GM21529 (cell line): Measurements from ENCODE around the gene PLCB4.

Source experiments
- ATAC-seq: cut with Tn5 transposase; IDR thresholded peaks from one replicate; pipeline ENCODE4 v1.9.1; 2021; ENCODE audit not compliant: unreplicated experiment

Gene PLCB4

DNA sequence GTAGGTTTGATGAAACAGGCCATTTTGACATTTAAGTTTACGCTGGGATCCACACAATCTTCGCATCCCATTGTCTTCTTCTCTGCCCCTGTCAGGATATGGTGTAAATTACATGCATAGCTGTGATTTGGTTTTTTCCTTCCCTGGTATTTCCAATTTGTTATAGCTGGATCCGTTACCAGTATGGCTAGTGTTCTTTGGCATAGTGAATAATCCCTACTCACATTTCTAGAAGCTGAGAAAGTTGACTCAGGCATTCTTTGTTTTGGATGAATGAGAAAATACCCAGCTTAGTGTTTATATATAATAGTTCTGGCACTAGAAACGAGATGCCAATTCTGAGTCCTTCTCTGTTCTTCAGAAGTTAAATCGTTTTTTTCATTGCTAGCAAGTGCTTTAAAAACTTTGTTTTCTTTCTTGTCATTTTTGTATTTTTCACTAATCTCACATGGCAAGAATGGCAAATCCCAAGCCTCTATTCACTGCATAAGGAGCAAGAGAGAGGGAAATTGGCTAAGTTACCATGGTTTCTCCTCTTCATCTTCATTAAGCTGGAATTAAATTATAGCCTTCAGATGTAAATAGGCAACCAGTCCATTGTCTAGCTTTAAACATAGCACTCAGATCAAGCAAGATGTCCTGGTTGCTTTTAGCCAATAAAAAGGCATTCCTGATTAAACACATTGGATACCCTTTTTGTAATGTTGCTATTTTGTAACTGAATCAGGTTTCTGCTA, 353.6 kb downstream of the PLCB4 start:
- no peak for ATAC-seq

DNA sequence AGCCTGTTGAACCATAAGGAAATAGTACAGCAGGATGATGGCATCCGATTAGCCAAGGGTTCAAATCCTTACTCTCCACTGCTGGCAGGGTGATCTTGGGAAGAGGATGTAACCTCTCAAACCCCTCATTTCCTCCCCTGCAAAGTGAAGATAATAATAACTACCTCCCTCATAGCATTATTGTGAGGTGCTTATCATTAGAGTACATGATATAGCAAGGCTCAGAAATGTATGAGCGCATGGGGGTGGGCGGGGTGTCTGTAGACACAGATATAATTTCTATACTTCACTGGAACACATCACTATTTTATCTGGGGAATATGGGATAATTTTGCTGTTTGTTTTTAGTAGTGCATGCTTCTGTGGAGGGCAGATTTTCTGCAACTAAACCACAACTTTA, 355.7 kb downstream of the PLCB4 start:
- ATAC-seq, result no peak

DNA sequence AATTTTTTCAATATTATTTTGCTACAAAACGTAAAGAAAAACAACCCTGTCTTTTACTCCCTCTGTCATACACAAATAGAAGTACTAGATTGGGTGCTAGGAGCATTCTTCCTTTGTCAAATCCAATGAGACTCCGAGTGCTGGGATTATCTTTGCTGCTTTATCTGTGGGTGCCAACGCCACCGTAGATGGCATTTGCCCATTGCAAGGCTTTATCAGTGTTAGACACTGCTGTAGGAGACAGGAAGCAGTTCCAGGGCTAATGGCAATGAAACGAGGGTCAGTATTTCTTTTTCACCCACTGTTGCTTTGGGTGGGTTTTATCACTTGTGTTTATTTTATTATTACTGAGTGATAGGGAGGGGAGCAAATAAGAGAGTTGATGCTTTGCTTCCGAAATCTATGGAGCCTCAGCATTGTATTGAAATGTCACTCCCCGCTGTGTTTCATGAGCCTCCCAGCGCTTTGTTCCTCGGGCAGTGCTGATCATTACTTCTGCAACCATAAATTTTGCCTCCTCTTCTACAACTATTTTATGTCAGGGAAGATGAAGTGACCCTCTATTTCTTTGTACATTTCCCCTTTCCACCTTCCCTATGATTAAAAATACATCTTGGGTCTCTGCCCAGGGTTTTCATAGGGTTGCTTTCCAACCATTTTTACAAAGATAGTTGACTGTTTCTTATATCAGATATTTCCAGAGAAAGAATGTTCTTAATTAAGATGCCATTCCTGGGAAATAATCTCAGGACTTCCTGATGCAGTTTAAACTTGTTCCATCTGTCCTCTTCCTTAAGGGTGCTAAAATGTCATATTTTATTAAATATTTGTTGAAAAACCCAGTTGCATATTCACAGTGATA, 358.8 kb downstream of the PLCB4 start:
- no peak for ATAC-seq

DNA sequence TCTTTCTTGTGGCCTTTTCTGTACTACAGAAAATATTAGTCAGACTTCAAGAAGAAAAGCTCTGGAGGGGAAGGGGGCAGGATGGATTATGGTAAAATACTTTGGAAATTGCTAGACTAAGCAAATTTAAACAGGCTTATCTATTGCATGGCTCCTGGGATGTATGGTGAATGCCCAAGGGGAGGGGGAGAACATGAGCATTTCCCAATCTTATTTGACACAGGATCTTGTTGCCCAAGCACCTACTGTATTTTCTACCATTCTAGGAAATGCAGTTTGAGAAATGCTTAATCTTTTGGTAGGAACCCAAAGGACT, 359.4 kb downstream of the PLCB4 start:
- ATAC-seq, result no peak

DNA sequence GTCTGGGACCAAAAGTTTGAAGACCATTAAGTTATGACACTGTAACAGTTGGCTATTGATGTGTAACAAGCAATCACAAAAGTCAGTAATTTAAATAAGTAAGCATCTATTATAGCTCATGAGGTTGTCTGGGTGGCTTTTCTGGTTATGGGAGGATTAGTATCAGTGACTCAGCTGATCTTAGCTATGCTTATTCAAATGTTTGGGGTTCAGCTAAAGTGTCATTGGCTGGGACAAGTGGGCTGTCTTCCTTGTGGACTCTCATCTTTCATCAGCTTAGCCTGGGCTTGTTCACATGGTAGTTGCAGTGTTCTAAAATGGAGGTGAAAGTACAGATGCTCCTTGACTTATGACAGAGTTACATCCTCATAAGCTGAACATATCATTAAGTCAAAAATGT, 370.9 kb downstream of the PLCB4 start:
- no peak for ATAC-seq

DNA sequence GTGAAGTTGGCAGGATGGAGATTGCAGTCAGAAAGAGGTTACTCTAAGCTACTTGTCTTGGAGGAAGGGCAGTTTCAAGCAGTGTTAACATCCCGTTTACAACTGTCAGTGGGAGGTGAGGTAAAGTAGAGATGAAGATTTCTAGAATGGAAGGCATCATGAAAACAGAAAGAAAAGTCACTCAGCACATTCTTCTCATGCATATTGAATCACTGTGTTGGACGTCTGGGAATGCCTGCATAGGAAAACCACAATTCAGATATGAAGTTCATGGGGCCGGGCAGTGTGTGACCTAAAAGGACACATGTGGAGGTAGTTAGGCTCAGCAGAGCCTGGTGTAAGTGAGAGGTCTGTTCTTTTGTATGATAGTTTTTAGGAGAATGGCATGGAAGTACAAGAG, 372.0 kb downstream of the PLCB4 start:
- ATAC-seq, result no peak

DNA sequence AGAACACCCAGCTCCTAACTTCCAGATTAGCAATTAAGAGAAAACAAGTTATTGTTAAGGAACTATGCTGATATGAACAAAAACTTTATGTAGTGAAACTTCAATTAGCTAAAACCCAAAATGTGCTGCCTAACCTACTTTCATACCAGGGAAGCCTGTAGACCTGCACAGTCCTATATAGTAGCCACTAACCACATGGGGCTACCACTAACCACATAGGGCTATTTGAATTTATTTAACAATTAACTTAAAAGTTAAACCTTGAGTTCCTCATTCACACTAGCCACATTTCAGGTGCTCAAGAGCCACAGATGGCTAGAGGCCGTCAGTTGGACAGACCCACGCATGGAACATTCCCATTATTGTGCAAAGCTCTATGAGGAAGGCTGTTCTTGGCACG, 373.1 kb downstream of the PLCB4 start:
- ATAC-seq, result peak; percentile 55

DNA sequence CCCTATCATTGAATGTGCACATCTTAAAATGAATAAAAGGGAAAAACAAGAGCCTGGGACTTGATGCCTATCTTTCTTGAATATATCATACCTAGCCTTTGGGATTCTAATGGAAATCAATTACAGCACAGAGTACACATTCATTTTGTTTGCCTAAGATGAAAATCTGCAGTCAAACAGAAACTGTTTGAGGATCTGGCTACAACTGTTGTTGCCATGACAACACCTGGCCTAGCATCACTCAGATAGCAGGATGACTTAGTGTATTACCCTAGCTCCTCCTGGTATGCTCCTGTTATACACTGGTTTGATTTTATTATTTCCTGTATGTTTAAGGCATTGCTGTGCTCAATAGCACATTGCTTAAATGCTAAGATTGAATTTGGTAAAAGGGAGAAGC, 374.0 kb downstream of the PLCB4 start:
- peak; percentile 62 for ATAC-seq

DNA sequence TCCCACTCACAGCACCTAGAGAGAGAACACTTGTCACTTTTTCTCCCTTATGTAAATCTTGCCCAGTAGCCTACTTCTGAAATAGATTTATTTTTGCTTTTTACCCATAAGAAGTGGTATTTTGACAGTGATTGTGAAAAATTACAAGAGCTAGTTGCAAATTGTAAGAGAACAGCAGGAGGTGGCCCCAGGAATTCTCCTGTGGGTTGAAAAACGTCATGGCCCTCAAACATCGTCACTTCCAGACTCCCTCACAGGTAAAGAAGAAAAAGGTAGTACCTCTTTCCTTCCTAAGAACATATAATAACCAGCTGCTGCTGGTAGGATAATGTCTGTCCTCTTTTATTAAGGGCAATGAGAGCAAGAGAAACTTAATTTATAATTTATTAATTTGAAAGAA, 376.0 kb downstream of the PLCB4 start:
- no peak for ATAC-seq

DNA sequence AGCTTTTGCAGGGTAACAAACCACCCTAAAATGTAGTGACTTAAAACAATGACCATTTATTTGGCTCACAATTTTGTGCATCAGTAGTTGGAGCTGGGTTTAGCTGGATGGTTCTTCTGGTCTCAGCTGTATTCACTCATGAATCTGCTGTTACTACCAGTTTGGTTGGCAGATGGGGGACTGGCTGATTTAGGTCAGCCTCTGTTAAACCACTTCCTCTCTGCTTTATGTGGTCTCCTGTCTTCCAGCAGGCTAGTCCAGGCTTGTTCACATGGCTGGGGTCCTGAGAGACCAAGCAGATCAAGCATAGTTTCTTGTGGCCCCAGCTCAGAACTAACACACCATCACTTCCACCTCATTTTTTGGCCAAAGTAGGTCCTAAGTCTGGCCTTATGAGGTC, 378.3 kb downstream of the PLCB4 start:
- ATAC-seq, result no peak

DNA sequence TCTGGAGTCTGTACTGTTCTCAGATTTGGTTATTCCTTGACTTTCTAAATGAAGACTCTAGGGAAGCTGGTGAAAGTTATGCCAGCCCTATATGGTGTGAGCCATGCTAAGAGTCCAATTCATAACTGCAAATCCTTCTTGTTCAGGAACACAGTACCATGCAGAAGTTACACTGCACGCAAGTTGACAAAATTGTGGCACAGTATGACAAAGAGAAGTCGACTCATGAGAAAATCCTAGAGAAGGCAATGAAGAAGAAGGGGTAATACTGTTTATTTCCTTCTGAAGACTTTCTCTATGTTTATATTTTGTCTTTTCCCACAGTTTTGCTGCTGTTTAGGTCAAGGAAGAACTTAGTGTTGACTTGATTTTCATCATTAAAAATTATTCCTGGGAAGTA, 384.3 kb downstream of the PLCB4 start:
- ATAC-seq, result no peak

DNA sequence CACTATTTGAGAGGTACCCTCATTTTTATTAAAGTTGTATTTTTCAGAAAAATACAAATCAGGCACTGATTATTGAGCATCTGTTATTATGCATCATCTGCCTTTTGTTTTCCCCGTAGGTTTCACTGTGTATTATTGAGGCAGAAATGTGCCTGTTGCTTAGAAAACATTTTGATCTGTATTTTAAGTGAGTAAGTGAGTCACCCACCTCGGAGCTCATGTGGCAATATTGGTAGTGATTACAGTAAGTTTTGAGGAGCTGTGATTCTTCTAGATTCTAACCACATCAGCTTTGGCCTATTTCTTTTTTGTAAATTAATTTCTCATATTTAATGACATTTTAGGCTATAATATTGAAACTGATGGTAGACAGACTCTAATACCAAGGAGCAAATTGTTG, 385.9 kb downstream of the PLCB4 start:
- no peak for ATAC-seq

DNA sequence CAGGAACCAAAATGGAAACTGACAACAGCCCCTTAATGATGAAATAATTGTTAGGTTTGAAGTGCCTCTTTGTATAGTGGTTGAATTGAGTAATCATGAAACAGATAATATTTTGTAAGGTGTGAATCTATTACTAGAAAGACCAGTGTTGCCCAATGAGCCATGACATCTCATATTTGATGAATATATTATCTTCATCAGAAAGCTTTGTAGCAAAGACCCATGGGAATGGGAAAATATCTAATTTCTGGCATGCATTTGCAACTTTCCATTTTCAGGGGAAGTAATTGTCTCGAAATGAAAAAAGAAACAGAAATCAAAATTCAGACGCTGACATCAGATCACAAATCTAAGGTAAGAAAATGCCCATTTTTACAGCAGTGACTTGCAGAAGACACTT, 388.2 kb downstream of the PLCB4 start:
- ATAC-seq, result no peak

DNA sequence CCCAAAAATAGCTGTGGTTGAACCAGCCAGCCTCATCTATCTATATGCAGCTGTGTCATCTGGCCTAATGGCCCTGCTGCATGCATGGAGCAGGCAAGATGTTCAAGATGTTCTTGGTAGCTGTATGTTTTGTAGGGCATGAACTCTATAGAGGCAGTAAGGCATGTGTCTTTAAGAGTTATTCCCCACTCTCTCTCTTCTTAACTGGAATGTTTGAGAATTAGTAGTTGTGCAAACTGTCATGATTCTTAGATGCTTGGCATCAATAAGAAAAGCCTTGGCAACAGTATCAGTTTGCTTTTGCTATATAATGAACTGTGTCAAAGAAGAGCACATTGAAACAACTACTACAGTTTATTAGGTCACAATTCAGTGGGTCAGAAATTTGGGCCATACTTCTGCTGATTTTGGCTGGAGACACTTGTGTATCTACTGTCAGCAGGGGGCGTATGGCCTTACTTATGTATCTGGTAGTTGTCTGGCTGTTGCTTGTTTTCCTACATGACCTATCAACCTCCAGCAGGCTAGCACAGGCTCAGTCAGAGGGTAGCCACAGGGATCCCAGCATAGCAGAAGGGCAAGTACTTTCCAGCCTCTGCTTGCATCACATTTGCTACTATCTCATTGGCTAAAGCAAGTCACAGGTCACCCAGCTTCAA, 389.4 kb downstream of the PLCB4 start:
- ATAC-seq, result no peak

DNA sequence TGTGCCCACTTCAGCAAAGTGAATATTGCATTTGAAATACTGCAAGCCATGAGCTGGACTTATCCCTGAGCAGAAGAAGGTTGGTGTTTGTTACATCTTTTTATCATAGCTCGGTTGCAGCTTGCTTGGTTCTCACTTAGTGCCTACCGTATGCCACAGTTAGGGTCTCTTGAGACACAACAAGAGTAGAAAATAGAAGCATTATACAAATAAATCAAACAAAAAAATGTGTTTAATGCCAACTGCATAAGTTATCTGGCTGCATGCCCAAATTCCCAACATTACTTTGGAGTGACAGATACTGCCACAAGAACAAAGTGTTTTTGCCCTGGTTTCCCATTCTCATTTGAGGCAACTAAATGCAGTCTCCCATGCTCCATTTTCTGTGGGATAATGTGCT, 391.6 kb downstream of the PLCB4 start:
- ATAC-seq, result no peak

DNA sequence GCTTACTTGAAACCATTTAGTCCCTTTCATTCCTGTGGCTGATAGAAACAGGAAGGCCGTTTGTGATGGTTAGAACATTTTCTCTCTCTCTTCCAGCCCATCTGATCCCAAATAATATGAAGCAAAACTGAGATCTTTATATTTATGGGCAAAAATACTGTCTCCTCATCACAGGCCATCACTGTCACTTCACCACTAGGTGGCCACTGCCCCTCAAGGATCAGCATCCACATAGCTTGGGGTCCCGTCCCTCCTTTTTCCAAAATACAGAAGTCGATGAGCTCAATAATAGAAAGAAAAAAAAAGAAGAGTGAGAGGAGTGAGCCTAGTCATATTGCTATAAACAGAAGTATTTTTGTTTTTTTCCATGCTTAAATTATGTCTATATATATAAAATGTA, 399.1 kb downstream of the PLCB4 start:
- no peak for ATAC-seq

DNA sequence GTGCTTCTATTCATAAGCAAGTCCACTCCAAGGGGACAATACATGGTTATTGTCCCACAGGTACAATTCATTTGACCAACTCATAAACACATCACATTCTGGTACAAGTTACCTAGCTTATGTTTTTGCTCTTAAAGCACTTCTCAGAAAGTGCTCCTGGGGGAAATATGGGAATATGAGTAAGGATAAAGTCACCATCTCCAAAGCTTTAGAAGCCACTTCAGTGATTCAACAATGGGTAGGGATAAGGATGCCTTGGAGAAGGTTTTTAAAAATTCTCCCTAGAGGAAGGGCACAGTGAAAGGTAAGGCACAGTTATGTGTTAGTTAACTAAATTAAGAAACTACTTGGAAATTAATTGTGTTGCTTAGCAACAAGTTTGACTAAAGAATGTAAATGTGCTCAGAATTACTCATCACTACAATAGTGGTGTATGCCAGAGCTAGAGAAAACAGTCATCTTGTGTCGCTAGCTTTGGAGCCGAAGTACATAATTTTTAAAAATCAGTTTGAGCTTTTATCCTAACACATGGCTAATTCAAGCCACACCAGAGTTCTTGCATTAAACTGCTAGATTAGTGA, 406.0 kb downstream of the PLCB4 start:
- no peak for ATAC-seq

DNA sequence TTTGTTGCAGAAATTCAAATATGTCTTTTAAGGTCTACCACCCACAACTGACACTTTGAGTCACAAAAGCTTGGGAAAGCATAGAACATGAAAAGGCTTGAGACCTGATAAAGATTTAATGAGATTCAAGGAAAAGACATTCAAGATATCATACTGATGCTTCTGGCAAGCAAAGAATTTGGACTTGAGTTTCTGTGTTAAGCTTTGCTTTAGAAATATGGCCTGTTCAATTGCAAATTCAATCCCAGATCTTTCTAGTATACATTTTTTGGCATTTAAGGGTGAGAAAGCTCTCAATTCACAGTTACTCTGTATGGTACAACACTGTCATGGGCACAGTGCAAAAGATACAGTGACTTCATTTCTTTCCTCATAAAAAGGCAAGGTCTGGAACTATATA, 406.6 kb downstream of the PLCB4 start:
- no peak for ATAC-seq

DNA sequence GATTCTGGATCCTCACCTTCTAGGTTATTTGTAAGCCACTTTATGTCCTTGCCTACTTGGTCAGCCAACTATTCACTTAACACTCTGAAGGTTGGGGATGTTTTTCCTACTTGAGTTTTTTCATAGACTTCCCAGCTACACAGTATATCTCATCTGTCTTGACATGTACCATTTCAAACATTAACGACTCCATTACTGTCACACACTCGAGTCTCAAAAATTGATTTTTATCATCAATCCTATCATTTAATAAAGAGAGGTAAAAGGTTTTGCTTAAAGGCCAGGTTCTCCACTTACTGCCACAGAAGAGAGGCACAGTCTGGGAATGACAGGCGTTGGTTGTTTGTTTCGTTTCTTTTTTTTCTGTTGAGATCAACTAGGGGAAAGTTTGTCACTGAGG, 407.3 kb downstream of the PLCB4 start:
- no peak for ATAC-seq

DNA sequence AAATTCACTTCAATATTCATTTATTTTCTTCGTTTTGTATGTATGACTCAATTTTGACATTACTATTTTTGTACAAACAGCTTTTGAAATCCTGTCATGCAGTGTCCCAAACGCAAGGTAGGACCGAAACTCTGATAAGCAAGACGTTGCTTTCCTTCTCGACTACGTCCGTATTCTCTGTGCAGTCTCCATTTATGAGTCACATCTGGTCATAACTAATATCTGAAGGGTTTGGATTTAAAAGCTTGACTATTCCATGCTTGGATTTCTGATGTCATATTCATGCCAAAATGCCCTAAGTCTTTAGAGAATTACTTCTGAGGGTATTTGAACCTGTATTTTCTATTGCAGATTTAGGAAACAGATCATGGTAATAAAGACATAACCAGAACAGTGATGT, 407.8 kb downstream of the PLCB4 start:
- no peak for ATAC-seq

DNA sequence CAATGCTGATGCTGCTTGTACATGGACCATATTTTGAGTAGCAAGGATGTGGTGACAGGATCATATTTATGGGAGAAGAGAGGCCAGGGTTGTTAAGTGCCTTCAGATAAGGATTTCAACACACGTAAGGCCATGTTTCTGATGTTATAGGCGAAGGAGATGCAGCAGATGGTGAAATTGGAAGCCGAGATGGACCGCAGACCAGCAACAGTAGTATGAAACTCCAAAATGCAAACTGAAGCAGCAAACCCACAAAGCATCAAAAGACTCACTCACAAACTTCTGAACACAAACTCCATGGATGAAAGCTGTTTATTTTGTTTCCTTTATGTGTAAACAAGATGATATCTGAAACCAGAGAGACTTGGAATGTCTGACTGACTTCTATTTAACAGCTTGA, 409.9 kb downstream of the PLCB4 start:
- no peak for ATAC-seq

DNA sequence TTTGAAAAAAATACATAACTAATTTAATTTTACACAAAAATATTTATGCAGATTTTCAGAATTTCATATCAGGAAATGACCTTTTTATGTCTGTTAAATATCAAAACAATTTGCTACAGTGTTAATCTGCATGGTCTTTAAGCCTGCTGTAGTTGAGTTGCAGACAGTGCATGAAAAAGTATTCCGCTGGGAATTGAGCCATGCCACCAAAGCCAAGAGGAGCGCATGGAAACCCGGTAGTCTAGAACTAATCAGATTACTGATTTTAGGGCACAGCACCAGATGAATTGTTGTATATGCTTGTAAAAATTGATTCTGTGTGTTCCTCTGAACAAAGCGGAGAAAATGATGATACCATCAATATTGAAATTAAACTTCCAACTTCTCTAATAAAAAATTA, 411.2 kb downstream of the PLCB4 start:
- no peak for ATAC-seq
